Mucosa of rectum (tissue), 2 donors: Measurements from ENCODE around the gene DLG1.
"Not testable (repeated sequence)": the region's sequence is repeated elsewhere in the genome, so short reads cannot be mapped to it uniquely, and the experiment has no call there.

Experiments used
- H3K27ac ChIP-seq, 2 donors: one replicate each; pipeline ENCODE4 v1.7.0; 2013; ENCODE audit warnings: inconsistent platforms in 2 of 2, low read depth in 2 of 2, low read length in 2 of 2
- H3K27me3 ChIP-seq, 2 donors: one replicate each; pipeline ENCODE4 v1.7.0; 2013; ENCODE audit warnings: low read length in 2 of 2; ENCODE audit not compliant: control insufficient read depth in 2 of 2, insufficient read depth in 2 of 2
- H3K36me3 ChIP-seq, 2 donors: one replicate each; pipeline ENCODE4 v1.7.0; 2013; ENCODE audit warnings: low read length in 2 of 2; ENCODE audit not compliant: control insufficient read depth in 2 of 2, insufficient read depth in 2 of 2
- H3K4me1 ChIP-seq, 2 donors: one replicate each; pipeline ENCODE4 v1.7.0; 2013; ENCODE audit warnings: low read length in 2 of 2, mild to moderate bottlenecking in 1 of 2; ENCODE audit not compliant: control insufficient read depth in 2 of 2, insufficient read depth in 2 of 2
- H3K4me3 ChIP-seq, 2 donors: one replicate each; pipeline ENCODE4 v1.7.0; 2013; ENCODE audit warnings: low read length in 2 of 2
- H3K9ac ChIP-seq, 2 donors: one replicate each; pipeline ENCODE4 v1.7.0; 2013; ENCODE audit warnings: low read length in 2 of 2, low read depth in 1 of 2, mild to moderate bottlenecking in 1 of 2
- H3K9me3 ChIP-seq, 2 donors: one replicate each; pipeline ENCODE4 v1.7.0; 2013; ENCODE audit warnings: low read length in 2 of 2; ENCODE audit not compliant: control insufficient read depth in 2 of 2
- donor health status: healthy.
- donor health status: Normal muscosa, but diverticular disease.

DLG1 gene

DNA sequence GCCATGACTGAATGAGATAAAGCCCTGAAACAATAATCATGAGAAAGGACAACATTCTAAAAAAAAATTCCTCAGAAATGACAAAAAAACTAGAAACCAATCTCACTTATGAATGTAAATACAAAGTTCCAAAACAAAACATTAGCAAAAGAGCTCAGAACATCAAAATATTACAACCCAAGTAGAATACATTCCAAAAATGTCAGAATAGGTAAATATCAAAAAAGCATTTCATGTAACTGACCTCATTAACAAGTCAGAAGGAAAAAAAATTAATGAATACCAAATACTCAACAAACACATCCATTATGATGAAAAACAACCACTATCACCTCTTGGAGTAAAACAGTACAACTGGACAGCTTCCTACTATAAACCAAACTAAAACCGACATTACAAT is 93.1 kb downstream of the DLG1 start:
- Histone ChIP-seq H3K4me3 (no peak overlapping the region), H3K9ac (no peak overlapping the region), H3K9me3 (no peaks in the 10 kb centered on the region), H3K27ac (no peak overlapping the region), H3K27me3 (no peaks in the 10 kb centered on the region), H3K36me3 (no peaks in the 10 kb centered on the region), H3K4me1 (peaks cover 6% of the 10 kb centered on the region in 2 donors)

DNA sequence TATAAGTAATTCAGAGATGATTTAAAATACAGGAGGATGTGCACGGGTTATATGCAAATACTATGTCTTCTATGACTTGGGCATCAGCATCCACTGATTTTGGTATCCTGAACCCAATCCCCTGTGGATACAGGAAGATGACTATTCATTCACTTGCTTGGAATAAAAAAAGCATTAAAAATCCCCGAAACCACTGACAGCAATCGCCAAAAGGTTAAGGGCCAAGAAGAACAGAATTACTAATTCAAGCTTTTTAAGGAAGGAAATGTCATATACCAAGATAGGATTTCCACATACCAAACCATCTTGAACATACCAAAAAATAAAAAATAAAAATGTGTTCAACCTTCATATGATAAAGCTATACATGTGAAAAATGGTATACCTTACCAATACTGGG is 93.7 kb downstream of the DLG1 start:
- no peak overlapping the region for H3K9ac ChIP-seq
- peaks cover 1 to 3% of the 10 kb centered on the region in 2 donors for H3K4me1 ChIP-seq
- H3K9me3 ChIP-seq = no peaks in the 10 kb centered on the region
- H3K27me3 ChIP-seq = no peaks in the 10 kb centered on the region
- no peaks in the 10 kb centered on the region for H3K36me3 ChIP-seq
- no peak overlapping the region for H3K4me3 ChIP-seq
- H3K27ac ChIP-seq = no peak overlapping the region

GRCh38 chr3:197203714-197204146 is 94.7 kb downstream of the DLG1 start:
- H3K4me3 ChIP-seq = no peak overlapping the region
- no peaks in the 10 kb centered on the region for H3K36me3 ChIP-seq
- H3K9me3 ChIP-seq = no peaks in the 10 kb centered on the region
- peaks cover 0 to 3% of the 10 kb centered on the region in 2 donors for H3K4me1 ChIP-seq
- H3K9ac ChIP-seq = no peak overlapping the region
- H3K27ac ChIP-seq = no peak overlapping the region
- H3K27me3 ChIP-seq = no peaks in the 10 kb centered on the region

GRCh38 chr3:197202694-197203093 is 95.7 kb downstream of the DLG1 start:
- Histone ChIP-seq H3K36me3 (no peaks in the 10 kb centered on the region), H3K4me3 (no peak overlapping the region), H3K27me3 (no peaks in the 10 kb centered on the region), H3K9me3 (no peaks in the 10 kb centered on the region), H3K27ac (no peak overlapping the region), H3K9ac (no peak overlapping the region), H3K4me1 (peaks cover 0 to 3% of the 10 kb centered on the region in 2 donors)

- Histone ChIP-seq H3K4me1 (peaks cover 0 to 3% of the 10 kb centered on the region in 2 donors), H3K27me3 (no peaks in the 10 kb centered on the region), H3K9me3 (no peaks in the 10 kb centered on the region), H3K4me3 (no peak overlapping the region), H3K9ac (no peak overlapping the region), H3K27ac (no peak overlapping the region), H3K36me3 (no peaks in the 10 kb centered on the region)
Observed at GRCh38 chr3:197201791-197202452, 96.5 kb downstream of the DLG1 start.

DNA sequence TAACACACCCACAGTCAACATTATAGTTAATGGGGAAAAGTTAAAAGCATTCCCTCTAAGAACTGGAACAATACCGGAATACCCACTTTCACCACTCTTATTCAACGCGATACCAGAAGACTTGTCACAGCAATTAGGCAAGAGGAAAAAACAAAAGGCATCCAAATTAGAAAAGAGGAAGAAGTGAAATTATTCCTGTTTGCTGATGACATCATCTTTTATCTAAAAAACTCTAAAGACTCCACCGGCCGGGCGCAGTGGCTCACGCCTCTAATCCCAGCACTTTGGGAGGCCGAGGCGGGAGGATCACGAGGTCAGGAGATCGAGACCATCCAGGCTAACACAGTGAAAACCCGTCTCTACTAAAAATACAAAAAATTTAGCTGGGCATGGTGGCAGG is 97.6 kb downstream of the DLG1 start:
- H3K27ac ChIP-seq, H3K9ac ChIP-seq, H3K4me1 ChIP-seq, H3K4me3 ChIP-seq, H3K36me3 ChIP-seq, H3K27me3 ChIP-seq, H3K9me3 ChIP-seq: not testable (repeated sequence)

DNA sequence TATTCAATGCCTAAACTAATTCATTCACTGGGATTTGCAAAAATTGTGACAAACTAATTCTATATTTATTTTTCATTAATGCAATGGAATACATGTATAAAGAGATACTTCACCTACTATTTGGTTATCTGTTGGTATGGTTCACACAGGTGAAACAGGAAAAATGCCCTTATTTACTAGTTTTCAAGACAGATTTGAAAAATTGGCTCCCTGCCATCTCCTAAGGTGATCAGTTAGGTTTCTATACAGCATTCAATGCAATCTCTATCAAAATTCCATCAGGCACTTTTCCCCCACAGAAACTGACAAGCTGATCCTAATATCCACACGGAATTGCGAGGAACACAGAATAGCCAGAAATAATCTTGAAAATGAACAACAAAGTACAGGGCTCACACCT is 101.1 kb downstream of the DLG1 start:
- no peaks in the 10 kb centered on the region for H3K9me3 ChIP-seq
- H3K9ac ChIP-seq = no peak overlapping the region
- H3K36me3 ChIP-seq = peaks cover 0 to 4% of the 10 kb centered on the region in 2 donors
- H3K27me3 ChIP-seq = no peaks in the 10 kb centered on the region
- no peaks in the 10 kb centered on the region for H3K4me1 ChIP-seq
- no peak overlapping the region for H3K4me3 ChIP-seq
- H3K27ac ChIP-seq = no peak overlapping the region

DNA sequence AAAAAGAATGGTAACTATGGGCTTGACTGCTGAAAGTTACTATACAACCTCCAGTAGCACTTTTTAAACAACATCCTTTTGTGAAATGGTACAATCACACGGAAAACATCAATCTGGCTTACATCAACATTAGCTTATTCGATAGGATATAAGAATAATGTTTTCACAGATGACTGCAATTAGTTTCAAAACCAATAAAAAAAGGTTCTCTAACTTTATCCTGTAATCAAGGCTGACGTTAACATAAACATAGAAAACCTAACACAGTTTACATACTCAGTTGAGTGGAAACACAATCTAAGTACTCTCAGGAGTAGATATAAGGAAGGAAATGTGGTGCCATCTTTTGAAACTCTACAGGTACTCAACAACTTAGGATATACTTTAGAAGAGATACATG is 102.2 kb downstream of the DLG1 start:
- H3K9ac ChIP-seq = no peak overlapping the region
- H3K27ac ChIP-seq = no peak overlapping the region
- peaks cover 4 to 6% of the 10 kb centered on the region in 2 donors for H3K36me3 ChIP-seq
- no peak overlapping the region for H3K4me3 ChIP-seq
- H3K4me1 ChIP-seq = no peaks in the 10 kb centered on the region
- H3K9me3 ChIP-seq = no peaks in the 10 kb centered on the region
- H3K27me3 ChIP-seq = no peaks in the 10 kb centered on the region

GRCh38 chr3:197195326-197195725 is 103.1 kb downstream of the DLG1 start:
- no peak overlapping the region for H3K9ac ChIP-seq
- H3K27ac ChIP-seq = no peak overlapping the region
- H3K4me1 ChIP-seq = no peaks in the 10 kb centered on the region
- H3K36me3 ChIP-seq = peaks cover 4 to 6% of the 10 kb centered on the region in 2 donors
- no peaks in the 10 kb centered on the region for H3K27me3 ChIP-seq
- H3K9me3 ChIP-seq = no peaks in the 10 kb centered on the region
- no peak overlapping the region for H3K4me3 ChIP-seq

DNA sequence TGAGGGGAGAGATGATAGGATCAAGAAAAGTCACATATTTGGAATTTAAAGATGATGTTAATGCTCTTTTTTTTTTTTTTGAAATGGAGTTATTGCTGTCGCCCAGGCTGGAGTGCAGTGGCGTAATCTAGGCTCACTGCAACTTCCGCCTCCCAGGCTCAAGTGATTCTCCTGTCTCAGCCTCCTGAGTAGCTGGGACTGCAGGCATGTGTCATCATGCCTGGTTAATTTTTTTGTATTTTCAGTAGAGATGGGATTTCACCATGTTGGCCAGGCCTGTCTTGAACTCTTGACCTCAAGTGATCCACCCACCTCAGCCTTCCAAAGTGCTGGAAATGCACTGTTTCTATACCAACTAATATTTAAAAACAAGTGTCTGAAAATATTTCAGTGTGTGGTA is 104.7 kb downstream of the DLG1 start:
- H3K4me3 ChIP-seq, H3K9ac ChIP-seq, H3K9me3 ChIP-seq, H3K36me3 ChIP-seq, H3K27ac ChIP-seq, H3K27me3 ChIP-seq, H3K4me1 ChIP-seq: not testable (repeated sequence)

DNA sequence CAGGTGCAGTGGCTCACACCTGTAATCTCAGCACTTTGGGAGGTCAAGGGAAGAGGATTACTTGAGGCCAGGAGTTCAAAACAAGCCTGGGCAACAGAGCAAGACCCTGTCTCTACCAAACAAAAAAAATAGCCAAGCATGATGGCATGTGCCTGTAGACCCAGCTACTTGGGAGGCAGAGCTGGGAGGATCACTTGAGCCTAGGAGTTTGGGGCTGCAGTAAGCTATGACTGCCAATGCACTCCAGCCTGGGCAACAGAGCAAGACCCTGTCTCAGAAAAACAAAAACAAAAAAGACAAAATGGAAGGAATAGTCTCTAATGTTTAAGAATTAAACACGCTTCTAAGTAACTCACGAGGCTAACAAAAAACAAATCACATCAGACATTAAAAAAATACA is 106.5 kb downstream of the DLG1 start:
- no peak overlapping the region for H3K9ac ChIP-seq
- no peak overlapping the region for H3K4me3 ChIP-seq
- H3K9me3 ChIP-seq = no peaks in the 10 kb centered on the region
- no peak overlapping the region for H3K27ac ChIP-seq
- no peaks in the 10 kb centered on the region for H3K27me3 ChIP-seq
- no peaks in the 10 kb centered on the region for H3K4me1 ChIP-seq
- peaks cover 4 to 6% of the 10 kb centered on the region in 2 donors for H3K36me3 ChIP-seq
